EL (cell line): Measurements from ENCODE around the gene DAPK1.
A peak's percentile ranks its signal among the peaks of the same experiment; 100 is the strongest.

Experiments
- DNase-seq: peaks from one replicate; pipeline ENCODE4 v3.0.0-alpha.2; 2016

Gene DAPK1

DNA sequence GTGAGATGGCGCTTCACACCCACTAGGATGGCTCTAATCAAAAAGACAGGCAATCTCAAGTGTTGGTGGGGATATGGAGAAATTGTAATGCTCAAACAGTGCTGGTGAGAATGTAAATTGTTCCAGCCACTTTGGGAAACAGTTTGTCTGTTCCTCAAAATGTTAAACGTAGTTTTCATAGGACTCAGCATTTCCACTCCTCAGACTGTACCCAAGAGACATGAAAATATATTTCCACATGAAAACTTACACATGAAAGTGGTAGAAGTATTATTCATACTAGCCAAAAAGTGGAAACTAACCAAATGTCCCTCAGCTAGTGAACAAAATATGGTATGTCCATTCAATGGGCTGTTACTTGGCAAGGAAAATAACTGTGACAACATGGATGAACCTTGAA, 120.6 kb downstream of the DAPK1 start:
- no peak for DNase-seq

GRCh38 chr9:87618931-87619330, 121.3 kb downstream of the DAPK1 start:
- no peak for DNase-seq

GRCh38 chr9:87619346-87619745, 121.7 kb downstream of the DAPK1 start:
- DNase-seq, result no peak

DNA sequence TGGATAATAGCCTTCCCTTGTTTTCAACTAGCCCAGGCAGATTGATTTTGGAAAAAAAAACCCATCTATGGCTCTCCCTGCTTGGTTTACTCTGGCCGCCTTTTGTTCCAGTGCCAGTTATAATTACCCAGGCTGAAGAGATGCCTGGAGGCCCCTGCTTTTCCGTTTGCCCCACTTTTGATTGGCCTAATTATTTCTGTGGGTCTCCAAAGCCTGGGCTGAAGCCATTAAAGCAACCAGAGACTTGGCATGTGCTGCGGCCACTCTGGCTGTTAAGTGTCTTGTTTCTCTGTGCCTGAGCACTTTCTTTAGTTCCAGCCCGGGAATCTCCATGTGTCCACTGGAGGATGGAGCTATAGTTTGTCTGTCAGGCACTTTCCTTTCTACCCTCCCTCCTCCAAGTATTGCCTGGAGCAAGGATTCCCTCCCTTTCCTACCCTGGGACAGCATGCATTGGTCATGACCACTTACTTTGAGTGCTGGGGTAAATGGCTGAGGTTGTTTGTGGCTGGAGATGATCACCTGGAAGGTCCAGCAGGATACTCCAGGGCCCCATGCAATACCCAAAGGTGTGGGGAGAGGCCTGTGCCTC, 123.2 kb downstream of the DAPK1 start:
- DNase-seq, result no peak

GRCh38 chr9:87622098-87622497, 124.4 kb downstream of the DAPK1 start:
- DNase-seq, result no peak

DNA sequence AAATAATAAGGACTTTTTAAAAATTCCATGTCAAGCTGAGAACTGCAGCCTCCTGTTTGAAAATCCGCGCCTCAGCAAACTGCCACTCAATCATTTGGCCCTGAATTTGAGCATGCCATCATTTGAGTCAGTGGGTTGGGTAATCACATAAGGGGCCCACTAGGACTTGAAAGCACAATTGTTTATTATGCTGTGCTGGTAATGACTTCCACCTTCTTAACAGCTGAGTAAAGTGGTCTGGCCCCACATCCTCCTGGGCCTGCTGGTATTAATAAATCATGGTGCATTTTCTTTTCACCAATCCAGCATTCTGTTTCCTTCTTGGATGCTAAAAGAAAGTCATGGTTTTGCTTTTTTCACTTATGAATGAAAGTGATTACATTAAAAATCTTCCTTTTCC, 125.3 kb downstream of the DAPK1 start:
- DNase-seq, result no peak

GRCh38 chr9:87628346-87628745, 130.7 kb downstream of the DAPK1 start:
- no peak for DNase-seq

DNA sequence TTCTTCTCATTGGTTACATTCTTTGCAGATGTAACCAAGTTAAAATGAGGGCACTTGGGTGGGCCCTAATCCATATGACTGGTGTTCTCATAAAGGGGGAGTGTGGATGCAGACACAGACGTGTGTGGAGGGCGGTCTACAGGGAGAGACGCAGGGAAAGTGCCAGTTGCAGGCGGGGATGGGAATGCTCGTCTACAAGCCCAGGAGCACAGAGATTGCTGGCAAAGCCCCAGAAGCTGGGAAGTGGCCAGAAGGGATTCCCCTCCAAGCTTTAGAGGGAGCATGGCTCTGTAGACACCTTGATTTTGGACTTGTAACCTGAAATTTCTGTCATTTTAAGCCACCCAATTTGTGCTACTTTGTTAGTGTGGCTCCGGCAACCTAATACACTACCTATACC, 131.4 kb downstream of the DAPK1 start:
- no peak for DNase-seq

DNA sequence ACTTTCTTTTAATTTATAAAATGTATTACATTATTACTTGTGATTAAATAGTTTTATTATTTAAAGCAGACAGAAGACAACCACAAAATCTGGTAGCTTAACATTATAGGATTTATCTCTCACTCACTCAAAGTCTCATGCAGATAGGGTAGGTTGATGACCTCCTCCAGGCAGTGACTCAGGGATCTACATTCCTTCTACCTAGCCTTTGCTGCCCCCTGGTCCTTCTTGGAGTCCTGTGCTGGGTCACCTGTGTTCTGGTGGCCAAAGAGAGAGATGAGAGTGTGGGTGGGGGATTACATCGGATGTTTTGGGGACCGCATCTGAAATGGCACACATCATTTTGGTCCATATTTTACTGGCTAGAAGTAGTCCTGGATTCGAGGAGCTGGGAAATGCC, 132.6 kb downstream of the DAPK1 start:
- DNase-seq, result no peak

GRCh38 chr9:87630846-87631245, 133.2 kb downstream of the DAPK1 start:
- no peak for DNase-seq

- DNase-seq, result no peak
Measured at GRCh38 chr9:87635656-87636501, 138.2 kb downstream of the DAPK1 start.

DNA sequence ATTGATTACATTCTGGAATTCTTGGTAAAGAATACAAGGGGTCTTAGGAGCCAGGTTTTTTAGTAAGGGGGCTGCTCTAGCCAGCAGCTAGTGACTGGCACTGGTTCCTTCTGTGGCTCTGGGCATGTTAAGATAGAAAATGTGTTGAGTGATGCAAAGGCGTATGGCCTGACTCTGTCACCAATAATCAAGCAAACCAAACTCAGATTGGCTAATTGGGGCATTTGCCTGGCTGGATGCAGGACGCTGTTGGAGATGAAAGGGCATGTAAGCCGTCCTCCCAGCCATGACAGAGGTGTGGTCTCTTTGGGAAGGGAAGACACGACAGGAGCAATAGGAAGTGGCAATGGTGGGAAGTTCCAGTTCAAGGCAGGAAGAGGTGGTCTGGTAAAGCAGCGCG, 140.6 kb downstream of the DAPK1 start:
- DNase-seq, result no peak

- DNase-seq, result no peak
Measured at GRCh38 chr9:87639949-87640348, 142.3 kb downstream of the DAPK1 start.

GRCh38 chr9:87640385-87640795, 142.7 kb downstream of the DAPK1 start:
- peak; percentile 73 for DNase-seq

DNA sequence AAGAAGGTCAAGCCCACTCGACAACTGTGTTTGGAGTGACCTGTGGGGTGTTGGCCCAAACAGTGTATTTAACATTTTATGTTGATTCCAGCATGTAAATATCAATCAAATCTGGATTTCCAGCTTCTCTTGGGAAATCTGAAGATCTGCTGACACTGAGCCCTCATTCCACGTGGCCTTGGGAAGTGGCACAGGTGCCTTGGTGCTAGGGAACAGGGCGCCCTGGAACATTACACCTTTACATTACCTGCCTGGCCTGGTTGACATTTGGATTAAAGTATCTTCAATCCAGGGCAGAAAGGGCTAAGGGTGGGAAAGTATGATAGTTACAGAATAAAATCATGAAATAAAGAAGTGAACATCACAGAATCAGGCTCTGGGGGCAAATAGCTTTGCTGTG, 143.4 kb downstream of the DAPK1 start:
- DNase-seq, result no peak

DNA sequence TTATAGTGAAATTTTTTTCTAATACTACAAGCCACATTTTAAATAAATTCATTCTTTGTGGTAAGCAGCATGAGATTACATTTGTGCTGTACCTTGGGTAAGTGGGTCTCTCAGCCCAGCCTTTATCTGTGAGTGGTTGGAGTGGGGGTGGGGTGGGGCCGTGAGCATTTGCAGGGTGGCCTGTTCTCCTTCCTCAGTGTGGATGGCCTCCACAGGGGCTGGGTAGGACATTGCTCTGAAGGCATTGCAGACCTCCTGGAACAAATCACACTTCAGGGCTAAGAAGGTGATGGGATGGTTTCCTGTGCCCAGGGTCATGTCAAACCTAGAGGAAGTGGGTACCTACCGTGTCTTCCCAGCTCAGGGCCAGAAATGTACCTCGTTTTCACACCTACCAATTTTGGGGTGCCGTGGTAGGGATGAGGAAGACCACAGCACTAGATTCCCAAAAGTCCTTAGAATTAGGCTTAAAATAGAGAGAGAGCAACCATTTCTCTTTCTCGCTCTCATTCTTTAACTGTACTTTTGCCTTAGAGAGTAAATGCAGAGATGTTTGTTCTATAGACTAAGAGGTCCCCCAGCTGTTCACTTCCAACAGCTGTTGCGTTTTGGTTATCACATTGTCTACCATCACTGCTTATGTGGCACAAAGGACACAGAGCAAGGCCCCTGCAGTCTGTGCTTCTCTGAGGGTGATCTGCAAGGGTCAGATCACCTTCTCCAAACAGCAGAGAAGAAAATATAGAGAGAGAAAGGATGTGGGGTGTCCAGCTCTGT, 144.9 kb downstream of the DAPK1 start:
- no peak for DNase-seq

DNA sequence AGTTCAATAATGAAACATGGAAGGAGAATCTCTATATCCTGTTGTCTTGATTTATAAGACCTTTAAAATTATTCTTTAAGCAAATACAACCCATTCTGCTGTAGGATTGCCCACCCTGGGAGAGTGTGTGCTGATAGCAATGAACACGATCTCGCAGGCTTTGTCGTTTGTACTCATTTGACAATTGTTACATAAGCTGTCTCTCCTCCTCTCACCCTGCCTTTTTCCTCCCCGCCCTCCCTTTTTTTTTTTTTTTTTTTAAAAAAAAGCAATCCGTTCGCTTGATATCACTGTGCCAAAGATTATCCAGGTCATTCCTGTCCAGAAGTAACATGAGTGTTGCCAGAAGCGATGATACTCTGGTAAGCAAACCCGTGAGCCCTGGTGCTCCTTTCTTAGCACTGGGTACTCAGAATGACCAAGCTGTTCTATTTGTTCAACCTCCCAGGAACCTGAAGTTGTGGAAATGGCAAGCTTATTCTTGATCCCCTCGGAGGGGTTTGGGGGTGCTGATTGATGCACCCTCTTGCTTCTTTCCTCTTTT, 145.5 kb downstream of the DAPK1 start:
- DNase-seq, result no peak

GRCh38 chr9:87643778-87644570, 146.3 kb downstream of the DAPK1 start:
- no peak for DNase-seq

GRCh38 chr9:87644659-87645058, 147.0 kb downstream of the DAPK1 start:
- DNase-seq, result no peak

DNA sequence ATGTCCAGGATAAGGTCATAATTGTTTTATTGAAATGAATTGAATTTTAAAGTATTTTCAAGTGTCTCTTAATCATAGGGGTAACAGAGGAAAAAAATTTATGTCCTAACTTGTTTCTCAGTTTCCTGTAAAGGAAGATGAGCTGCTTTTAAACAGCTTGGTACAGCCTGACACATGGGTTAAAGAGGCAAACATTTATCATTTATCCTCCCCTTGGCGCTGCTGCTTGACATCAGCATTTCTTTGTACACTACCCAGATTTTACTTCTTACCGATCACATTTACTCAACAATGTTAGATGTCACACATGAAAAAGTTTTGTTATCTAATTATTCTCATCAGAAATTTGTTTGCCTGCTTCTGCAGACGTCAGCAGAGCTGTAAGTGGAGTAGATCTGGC, 148.9 kb downstream of the DAPK1 start:
- DNase-seq, result no peak

DNA sequence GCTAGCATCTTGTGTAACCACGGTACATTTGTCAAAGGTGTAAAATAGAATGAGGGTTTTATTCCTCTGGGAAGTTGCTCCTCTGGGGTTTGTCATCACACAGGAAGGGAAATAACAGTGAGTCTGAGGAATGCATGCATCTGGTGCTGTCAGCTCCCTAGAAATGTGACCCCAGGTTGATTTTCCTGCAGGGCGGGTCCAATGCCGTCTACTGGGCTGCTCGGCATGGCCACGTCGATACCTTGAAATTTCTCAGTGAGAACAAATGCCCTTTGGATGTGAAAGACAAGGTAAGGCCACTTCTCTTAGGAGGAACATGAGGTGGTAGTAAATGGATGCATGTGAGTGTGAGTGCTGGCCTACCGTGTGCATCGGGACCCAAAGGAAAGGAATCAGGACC, 149.4 kb downstream of the DAPK1 start:
- no peak for DNase-seq

DNA sequence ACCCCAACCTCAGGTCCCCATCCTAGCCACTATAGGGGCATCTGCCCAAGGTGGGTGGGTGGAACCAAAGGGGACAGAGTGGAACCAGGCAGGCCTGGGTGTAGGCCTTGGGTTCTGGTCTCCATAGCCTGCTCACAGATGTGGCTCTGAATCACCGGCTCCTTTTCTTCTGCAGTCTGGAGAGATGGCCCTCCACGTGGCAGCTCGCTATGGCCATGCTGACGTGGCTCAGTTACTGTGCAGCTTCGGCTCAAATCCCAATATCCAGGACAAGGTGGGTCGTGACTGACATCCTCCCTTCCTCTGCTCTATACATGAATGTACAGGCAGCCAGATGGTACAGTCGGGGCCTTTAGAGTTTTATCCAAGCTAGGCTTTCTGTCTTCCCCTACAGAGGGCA, 150.9 kb downstream of the DAPK1 start:
- DNase-seq, result no peak
